Fibroblast of mammary gland (primary cell): ENCODE results near the gene MINAR1.

ENCODE experiments used
- DNase-seq: peaks from one replicate; pipeline ENCODE4 v3.0.0-alpha.2; 2010; ENCODE audit warnings: low read depth
- H3K4me3 ChIP-seq: 2 replicates; pipeline ENCODE4 v1.5.1; 2011; ENCODE audit warnings: low read depth, mild to moderate bottlenecking, low read length, moderate library complexity; ENCODE audit not compliant: control insufficient read depth
- TF ChIP-seq, protein P1 (sequence below): conservative IDR thresholded peaks from 2 replicates; pipeline ENCODE4 v1.5.1; 2011; ENCODE audit warnings: low read depth, low read length, inconsistent platforms; ENCODE audit not compliant: control insufficient read depth, insufficient read depth

The MINAR1 gene

DNA sequence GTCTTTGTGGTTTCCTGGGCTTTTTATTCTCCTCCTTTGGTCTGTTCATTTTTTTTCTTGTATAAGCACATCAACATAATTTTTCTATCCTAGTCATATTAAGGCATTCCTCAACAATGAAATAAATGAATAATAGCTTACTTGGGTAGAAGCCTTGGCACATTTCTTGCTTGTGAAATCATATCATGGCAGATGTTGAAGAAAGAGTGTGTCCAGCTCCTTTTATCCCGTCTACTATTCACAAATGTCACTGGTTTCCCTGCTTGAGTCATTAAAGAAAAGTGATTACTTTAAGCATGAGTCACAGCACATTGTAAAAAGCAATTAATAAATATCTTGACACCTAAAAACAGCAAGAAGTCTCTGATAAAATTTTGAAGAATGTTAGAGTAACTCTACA is 42.1 kb downstream of the MINAR1 start:
- no peak overlapping the region for H3K4me3 ChIP-seq
- peak; percentile 73 for DNase-seq
- TF ChIP-seq, protein P1, sequence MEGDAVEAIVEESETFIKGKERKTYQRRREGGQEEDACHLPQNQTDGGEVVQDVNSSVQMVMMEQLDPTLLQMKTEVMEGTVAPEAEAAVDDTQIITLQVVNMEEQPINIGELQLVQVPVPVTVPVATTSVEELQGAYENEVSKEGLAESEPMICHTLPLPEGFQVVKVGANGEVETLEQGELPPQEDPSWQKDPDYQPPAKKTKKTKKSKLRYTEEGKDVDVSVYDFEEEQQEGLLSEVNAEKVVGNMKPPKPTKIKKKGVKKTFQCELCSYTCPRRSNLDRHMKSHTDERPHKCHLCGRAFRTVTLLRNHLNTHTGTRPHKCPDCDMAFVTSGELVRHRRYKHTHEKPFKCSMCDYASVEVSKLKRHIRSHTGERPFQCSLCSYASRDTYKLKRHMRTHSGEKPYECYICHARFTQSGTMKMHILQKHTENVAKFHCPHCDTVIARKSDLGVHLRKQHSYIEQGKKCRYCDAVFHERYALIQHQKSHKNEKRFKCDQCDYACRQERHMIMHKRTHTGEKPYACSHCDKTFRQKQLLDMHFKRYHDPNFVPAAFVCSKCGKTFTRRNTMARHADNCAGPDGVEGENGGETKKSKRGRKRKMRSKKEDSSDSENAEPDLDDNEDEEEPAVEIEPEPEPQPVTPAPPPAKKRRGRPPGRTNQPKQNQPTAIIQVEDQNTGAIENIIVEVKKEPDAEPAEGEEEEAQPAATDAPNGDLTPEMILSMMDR: no peak

DNA sequence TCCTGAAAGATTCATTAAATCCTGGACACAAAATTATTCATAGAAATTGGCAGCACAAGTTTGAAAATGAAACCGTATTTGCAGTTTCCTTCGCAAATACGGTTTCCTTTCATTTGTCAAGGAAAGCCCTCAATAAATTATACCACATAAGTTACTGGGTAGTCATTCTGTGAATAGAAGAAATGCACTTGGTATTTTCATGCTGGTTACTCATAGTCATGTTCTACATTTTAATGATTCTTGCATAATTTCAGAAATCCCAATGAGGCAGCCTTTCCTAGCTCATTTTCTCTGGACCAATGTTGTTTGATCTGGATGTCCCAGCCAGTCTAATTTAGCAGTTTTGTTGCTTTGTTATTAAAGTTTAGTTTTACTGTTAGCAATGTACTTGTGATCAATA is 43.2 kb downstream of the MINAR1 start:
- TF ChIP-seq, protein P1: no peak
- H3K4me3 ChIP-seq: no peak overlapping the region
- peak; percentile 74 for DNase-seq

DNA sequence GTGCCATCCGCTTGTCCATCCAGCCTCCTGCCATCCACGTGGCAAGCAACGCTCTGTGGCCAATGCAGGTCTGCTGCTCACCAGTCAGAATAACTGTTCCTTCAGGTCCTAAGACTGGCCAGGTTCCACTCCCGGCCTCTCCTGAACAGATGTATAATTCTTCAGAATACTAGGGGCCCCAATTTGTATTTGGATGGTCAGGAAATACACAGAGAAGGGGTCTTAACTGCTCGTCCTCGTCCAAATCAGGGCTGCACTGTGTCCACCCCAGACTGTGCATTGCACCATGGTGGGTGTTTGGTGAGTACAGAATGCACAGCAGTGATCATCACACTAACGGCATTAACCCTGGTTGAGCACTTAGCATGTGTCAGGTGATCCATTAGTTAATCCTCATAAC is 46.0 kb downstream of the MINAR1 start:
- DNase-seq: no peak
- TF ChIP-seq, protein P1: no peak
- H3K4me3 ChIP-seq: no peak overlapping the region

DNA sequence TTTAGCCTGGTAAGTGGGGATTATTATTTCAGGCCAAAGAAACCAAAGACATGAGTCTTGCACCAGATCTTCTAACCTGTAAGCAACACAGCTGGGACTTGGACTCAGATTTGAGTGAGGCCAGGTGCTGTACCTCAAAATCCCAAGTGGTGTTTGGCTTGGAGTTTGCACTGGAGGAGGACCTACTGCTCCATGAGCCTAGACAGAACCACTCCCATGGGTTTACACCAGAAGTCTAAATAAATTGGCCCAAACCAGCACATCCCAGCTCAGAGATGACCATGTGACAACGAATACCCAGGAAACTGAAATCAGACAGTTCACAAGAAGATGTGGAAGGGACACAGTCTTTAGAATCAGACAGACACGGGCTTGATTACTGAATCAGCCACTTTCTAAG is 47.5 kb downstream of the MINAR1 start:
- TF ChIP-seq, protein P1: no peak
- H3K4me3 ChIP-seq: no peak overlapping the region
- no peak for DNase-seq

DNA sequence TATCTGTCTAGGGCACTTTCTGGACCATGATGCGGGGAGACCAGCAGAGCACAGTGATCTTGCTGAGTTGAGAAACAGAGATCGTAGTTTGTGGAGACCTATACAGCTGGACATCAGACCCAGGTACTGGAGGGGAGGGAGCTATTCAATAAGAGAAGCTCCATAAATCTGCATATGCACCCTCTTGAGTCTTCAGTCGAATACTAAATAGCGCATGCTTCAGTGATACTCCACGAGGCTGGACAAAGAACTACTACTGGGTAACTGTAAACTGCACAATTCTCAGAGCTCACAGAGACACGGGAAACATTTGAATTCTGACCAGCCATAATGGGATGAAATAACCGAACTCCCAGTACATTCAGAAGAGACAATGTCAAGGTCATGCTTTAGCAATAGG is 49.7 kb downstream of the MINAR1 start:
- TF ChIP-seq, protein P1: no peak
- no peak for DNase-seq
- H3K4me3 ChIP-seq: no peak overlapping the region
